Fibroblast of mammary gland (primary cell): ENCODE measurements around the gene KREMEN1.

Experiments
- DNase-seq: peaks from one replicate; pipeline ENCODE4 v3.0.0-alpha.2; 2010; ENCODE audit warnings: low read depth
- H3K4me3 ChIP-seq: 2 replicates; pipeline ENCODE4 v1.5.1; 2011; ENCODE audit warnings: low read depth, mild to moderate bottlenecking, low read length, moderate library complexity; ENCODE audit not compliant: control insufficient read depth
- CTCF ChIP-seq: conservative IDR thresholded peaks from 2 replicates; pipeline ENCODE4 v1.5.1; 2011; ENCODE audit warnings: low read depth, low read length, inconsistent platforms; ENCODE audit not compliant: control insufficient read depth, insufficient read depth

KREMEN1 gene

DNA sequence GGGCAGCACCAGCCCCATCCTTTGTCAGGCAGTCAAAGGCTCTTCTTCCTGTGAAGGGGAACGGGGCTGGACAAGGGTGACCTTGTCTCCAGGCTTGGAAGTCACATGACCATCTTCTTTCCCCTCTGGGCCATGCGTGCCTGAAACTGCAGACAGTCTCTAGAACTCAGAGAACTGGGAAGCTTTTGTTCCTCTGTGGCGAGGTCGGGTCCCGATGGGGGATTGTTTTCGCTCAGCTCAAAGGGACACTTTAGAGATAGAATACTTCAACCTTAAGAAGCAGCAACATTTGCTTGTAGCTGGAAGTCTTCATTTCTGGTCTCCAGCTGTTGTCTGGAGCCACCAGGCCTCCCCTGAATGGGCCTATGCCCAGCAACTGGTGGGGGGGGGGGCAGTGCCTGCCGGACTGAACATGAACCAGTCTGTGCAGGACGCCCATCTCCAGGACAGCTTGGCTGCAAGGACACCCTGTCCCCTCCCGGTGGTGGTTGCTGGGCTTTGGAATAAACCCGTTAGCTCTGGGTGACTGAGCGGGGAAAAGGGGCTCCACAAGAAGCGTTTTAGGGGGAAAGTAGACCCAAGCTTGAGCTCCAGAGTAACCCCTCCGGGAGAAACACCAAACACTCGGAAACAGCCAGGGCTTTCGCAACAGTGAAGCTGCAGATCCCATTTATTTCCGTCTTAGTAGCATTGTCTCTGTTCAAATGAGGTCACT is 77.2 kb downstream of the KREMEN1 start:
- H3K4me3 ChIP-seq, result no peak overlapping the region
- TF ChIP-seq CTCF, result no peak

DNA sequence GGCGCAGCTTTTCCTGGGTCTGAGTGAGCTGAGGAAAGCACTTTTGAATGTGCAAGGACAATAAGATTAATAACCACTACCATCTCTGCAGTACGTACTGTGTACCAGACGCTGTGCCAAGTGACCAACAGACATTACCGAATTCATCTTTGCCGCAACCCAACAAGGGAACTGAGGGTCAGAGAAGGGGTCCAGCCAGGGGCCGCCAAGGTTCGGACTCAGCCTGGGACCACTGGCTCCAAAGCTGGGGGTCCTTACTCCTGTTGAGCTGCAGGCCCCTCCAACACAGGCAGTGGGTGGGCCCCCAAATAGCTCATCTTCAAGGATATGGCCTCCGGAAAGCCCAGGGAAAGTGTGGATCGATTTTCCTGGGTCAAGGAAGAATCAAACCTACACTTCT is 77.9 kb downstream of the KREMEN1 start:
- DNase-seq, result no peak
- TF ChIP-seq CTCF, result no peak
- H3K4me3 ChIP-seq, result no peak overlapping the region

More for the DNA sequence above, 77.2 kb downstream of the KREMEN1 start:
- no peak for DNase-seq

- H3K4me3 ChIP-seq, result no peak overlapping the region
- DNase-seq, result no peak
- TF ChIP-seq CTCF, result no peak
Observed at GRCh38 chr22:29151316-29151715, 78.5 kb downstream of the KREMEN1 start.

- DNase-seq, result no peak
- no peak for TF ChIP-seq CTCF
- H3K4me3 ChIP-seq, result no peak overlapping the region
Observed at GRCh38 chr22:29152045-29152953, 79.5 kb downstream of the KREMEN1 start.

GRCh38 chr22:29152954-29153719 is 80.3 kb downstream of the KREMEN1 start:
- DNase-seq, result no peak
- no peak for TF ChIP-seq CTCF
- H3K4me3 ChIP-seq, result no peak overlapping the region

GRCh38 chr22:29154364-29155048 is 81.7 kb downstream of the KREMEN1 start:
- H3K4me3 ChIP-seq, result no peak overlapping the region
- peak; percentile 50 for DNase-seq

More at GRCh38 chr22:29154364-29155048, 81.7 kb downstream of the KREMEN1 start:
- TF ChIP-seq CTCF, result peak; percentile 82
